DMS114 treated with DMSO at 0.1 percent for 48 hours (cell line): Measurements from ENCODE around the gene SCT.

Experiments
- DNase-seq: peaks from one replicate; lab custom pipeline; 2025; ENCODE audit not compliant: unreplicated experiment; lab: John Stamatoyannopoulos, UW

Gene SCT

DNA sequence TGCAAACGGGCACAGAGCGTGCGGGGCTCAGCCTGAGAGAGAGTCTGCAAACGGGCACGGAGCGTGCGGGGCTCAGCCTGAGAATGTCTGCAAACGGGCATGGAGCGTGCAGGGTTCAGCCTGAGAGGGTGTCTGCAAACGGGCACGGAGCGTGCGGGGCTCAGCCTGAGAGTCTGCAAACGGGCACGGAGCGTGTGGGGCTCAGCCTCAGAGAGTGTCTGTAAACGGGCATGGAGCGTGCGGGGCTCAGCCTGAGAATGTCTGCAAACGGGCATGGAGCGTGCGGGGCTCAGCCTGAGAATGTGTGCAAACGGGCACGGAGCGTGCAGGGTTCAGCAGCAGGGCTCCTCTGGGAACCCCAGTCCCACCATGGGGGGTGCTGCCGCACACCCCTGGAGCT, 37.2 kb downstream of the SCT start:
- no peak for DNase-seq

DNA sequence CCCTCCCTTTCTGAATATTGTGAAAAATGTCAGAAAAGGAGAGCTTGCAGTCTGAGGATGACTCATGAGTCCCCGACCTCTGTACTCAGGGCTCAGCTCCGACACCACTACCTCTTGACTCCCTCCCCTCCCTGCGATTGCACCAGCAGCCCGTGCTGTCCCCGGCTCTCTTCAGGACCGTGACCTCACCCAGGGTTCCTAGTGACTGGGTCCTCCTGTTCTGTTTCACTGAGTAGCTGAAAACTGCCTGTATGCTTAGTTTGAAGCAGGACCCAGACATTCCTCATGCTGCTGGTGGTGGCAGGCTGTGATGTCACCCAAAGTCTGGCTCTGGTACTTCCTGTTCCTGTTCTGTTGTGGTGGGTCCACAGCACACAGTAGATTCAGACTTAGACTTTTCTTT, 39.0 kb downstream of the SCT start:
- DNase-seq: no peak

DNA sequence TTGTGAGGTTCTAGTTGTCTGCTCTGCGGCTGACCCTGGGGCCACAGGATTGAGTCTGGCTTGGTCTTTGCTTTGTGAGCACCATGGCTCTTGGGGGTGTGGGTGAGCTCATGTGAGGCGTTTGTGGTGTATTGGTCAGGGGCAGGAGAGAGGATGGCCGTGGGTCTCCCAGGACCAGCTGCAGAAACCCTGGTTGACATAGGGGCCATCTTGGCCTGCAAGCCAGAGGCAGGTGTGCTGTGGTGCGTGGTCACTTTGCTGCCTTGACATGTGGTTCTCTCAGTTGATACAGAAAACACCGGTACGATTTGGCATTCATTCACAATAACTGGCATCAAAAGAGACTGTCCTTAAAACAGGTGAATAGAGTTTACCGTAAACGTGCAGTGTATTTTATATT, 39.4 kb downstream of the SCT start:
- no peak for DNase-seq

DNA sequence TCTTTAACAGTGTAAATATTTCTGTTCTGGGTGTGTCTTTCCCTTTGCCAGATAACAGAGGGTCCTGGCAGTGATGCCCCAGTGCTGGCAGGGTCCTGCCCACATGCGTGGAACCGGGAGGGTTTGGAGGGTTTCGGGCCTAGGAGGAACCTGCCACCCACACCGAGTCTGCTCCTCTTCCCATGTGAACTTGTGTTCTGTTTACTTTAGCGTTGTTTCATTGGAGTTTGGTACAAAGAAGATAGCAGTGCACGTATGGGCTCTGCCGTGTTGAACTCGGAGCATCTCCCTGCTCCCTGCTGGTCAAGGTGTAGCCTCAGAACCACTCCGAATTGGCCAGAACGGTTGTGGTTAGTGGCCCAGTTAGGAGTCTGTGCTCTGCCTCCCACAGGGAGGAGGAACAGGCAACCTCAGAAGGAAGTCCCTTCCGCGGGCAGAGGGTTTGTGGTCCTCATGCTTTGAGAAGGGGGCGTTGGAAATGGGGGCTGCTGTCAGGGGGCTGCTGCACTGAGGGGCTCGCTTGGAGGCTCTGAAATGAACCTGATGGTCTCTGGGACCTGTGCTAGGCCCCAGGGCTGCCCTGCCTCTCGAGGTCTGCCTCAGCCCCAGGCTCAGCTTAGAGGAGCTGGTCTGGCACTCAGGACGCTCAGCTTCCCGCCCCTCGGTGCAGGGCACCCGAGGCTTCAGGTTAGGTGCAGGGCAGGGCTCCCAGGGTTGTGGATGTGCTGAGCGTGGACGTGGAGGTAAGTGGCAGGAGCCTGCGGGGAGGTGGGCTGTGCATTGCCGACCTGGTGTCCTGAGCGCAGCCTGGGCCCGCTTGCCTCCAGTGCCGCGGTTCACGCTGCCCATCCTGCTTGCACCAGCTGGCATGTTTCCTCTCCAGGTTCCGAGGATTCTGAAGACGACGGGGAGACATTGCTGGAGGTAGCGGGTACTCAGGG, 40.3 kb downstream of the SCT start:
- no peak for DNase-seq

DNA sequence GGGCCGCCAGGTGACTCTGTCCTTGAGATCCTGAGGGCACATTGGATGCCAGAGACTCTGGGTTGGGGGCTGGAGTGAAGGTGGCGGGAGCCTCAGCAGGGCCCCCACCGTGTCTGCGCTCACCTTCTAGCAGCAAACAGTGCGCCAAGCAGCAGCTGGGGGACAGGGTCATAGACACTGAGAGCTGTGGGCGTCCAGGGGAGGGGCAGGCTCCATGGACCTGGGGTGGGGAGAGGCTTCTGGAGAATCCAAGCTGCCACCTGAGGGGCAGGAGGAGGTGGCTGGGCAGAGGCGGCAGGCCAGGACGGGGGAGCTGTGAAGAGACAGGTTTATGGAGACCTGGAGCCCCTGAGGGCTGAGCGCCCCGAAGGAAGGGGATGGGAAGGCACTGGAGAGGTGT, 42.7 kb downstream of the SCT start:
- no peak for DNase-seq

DNA sequence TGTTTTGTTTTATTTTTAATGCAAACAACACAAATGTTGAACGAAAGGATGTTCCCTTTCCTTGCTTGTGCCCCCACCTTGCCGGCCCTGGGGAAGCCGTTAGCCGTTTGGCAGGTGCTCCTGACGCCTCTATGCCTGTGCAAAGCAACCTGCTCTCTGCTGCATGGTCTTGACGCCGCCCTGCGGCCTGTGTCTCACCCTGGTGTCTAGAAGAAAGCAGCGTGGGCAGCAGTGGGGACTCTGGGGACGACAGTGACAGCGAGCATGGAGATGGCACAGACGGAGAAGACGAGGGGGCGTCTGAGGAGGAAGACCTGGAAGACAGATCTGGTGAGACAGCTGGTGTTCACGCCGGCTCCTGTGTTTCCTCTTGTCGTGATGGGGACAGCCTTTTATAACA, 45.2 kb downstream of the SCT start:
- no peak for DNase-seq

DNA sequence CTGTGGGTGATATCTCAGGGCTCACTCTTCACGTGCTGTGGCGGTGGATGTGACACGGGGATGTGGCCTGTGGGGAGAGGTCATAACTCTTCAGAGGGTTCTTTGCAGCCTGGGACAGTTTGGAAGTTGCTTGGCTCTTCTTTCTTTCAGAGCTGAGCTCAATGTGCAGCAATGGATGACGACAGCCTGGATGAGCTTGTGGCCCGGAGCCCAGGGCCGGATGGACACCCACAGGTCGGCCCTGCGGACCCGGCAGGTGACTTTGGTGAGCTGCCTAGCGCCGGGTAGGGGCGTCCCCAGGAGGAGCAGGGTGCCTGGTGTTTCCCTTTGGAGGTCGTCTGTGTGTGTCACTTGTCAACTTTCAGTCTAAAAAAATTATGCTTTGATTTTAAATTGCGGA, 45.6 kb downstream of the SCT start:
- no peak for DNase-seq

DNA sequence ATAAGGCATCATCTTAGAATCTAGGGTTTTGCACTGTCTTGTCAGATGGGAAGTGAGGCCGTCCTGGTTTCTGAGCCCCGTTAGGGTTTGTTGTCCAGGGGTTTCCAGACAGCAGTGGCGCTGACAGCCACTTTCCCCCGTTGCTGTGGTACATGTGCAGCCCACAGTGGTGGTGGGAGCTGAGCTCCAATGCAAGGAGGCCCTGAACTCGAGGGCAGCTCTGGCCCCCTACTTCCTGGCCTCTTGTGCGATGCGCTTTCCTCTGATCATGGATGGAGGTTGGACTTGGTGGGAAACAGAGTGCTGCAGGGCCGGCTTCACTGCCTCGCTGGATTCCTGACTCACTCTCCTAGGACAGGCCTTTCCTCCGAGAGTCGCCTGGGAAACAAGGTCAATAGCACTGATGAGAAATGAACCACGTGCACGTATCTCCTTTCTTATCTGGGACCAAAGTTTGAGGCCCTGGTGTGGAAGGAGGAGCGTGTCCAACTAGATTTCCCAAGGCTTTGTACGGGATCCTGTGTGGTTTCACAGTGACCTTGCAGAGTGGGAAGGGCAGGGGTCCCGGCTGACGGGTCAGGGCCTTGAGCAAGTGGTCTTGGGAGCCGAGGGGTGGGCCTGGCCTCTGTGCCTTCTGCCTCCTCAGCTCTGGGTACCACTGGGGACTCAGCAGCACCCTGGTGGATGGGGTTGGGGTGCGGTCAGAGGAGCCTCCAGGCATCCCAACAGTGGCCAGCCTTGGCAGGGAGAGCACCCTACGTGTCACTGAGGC, 47.0 kb downstream of the SCT start:
- no peak for DNase-seq

DNA sequence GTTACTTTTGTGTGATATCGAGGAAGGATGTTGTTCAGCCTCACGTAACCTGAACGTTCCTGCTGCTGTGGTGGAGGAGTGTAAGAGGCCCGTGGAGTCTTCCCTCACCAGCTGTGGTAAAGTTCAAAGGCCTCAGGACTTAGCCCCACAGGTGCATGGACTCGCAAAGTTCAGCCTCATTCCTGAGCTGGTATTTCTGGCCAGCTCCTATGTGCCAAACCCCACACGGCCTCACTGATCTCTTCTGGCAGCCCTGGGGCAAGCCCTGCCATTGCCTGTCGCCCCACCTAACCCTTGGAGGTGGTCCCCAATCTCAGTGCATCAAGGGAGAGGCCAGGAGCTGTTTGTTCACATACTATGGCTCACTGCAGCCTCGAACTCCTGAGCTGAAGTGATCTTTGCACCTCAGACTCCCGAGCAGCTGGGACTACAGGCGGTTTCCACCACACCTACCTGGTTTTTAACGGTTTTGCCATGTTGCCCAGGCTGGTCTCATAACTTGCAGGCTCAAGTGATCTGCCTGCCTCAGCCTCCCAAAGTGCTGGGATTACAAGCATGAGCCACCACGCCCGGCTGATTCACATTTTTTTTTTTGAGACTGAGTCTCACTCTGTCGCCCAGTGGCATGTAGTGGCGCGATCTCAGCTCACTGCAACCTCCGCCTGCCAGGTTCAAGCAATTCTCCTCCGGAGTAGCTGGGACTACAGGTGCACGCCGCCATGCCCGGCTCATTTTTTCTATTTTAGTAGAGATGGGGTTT, 48.5 kb downstream of the SCT start:
- no peak for DNase-seq

DNA sequence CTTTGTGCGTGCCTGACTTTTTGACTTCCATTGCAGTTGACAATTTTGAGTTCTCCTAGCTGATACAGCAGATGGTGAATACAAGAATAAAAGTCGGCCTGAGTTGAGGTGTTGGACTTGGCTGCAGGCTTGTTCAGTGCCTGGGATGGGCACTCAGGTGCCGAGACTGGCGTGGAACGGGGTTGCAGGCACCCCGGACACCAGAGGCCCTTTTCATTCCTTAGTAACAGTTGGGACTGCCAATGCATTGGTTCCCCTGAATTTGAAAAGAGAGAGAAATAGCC, 49.4 kb downstream of the SCT start:
- DNase-seq: no peak

DNA sequence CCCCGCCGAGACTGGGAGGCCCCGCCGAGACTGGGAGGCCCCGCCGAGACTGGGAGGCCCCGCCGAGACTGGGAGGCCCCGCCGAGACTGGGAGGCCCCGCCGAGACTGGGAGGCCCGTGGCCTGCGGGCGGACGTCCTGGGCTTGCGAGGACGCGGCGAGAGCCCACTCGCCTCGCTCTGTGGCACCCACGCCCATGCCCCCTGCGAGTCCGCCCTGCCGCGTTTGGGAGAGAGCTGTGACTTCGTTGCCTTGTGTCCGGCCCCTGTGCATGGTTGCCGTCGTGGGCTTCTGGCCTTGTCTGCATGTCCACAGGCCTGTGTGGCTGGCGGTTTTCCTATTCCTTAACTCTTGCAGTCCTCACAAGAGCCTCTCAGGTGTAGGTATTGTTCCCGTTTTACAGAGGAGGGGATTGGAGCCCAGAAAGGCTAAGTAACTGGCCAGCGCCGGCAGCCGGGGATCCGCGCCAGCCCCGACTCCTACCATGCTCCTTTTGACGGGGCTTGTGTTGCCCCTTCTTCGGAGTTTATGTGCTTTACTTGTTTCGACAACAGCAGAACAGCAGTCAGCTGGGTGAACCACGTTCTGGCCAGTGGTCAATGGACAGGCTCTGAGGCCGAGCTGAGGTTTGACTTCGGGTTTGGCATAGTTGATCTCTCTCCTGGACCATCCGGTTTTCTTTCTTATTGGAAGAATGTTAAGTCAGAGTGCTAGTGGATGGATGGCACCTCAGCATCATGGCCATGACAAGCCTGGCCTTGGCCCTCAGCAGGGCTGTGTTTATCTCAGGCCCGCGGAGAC, 50.0 kb downstream of the SCT start:
- no peak for DNase-seq
